D721Med (cell line): ENCODE results near the gene SARM1.

ENCODE experiments used
- DNase-seq: peaks from one replicate; pipeline ENCODE4 v3.0.0; 2011; ENCODE audit warnings: low spot score; ENCODE audit not compliant: insufficient read length
- FAIRE-seq: peaks from 2 replicates; lab custom pipeline; 2011; peaks lifted over from hg19 to GRCh38; lab: Jason Lieb, UNC
- TF ChIP-seq, protein P1 (sequence below): IDR thresholded peaks from 2 replicates; pipeline ENCODE4 v1.5.1; 2012; ENCODE audit warnings: mild to moderate bottlenecking, control low read depth; ENCODE audit not compliant: insufficient read depth; ENCODE audit errors: missing control alignments

The SARM1 gene

GRCh38 chr17:28371245-28372202 is at the start of gene SARM1:
TSS of gene SARM1 (plus strand) at chr17:28371694. CDS start at chr17:28372033, 339 bp downstream.
- TF ChIP-seq, protein P1, sequence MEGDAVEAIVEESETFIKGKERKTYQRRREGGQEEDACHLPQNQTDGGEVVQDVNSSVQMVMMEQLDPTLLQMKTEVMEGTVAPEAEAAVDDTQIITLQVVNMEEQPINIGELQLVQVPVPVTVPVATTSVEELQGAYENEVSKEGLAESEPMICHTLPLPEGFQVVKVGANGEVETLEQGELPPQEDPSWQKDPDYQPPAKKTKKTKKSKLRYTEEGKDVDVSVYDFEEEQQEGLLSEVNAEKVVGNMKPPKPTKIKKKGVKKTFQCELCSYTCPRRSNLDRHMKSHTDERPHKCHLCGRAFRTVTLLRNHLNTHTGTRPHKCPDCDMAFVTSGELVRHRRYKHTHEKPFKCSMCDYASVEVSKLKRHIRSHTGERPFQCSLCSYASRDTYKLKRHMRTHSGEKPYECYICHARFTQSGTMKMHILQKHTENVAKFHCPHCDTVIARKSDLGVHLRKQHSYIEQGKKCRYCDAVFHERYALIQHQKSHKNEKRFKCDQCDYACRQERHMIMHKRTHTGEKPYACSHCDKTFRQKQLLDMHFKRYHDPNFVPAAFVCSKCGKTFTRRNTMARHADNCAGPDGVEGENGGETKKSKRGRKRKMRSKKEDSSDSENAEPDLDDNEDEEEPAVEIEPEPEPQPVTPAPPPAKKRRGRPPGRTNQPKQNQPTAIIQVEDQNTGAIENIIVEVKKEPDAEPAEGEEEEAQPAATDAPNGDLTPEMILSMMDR = no peak

GRCh38 chr17:28324267-28324745 is 47.2 kb upstream of the SARM1 start:
- TF ChIP-seq, protein P1 = no peak
- DNase-seq (no peak), FAIRE-seq (no peak)

More at GRCh38 chr17:28371245-28372202, at the start of gene SARM1:
- DNase-seq (peak; percentile 94), FAIRE-seq (no peak)

DNA sequence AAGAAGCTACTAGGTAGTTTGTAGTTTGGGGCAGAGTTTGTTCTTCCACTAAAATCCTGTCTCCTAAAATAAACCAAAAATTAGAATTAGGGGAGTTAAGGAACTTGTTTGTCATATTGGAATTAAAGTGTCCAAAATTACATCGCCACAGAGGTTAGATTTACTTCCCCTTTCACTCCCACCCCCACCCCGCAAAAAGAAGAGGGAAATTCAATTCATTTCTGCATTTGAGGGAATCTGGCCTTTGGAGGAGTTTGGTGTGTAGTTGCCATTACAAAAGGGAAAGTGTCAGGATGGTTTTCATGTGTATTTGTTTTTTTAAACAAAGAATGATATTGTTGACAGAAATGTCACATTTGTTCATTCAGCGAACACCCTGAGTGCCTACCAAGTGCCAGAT is 46.7 kb upstream of the SARM1 start:
- FAIRE-seq (no peak), DNase-seq (no peak)
- TF ChIP-seq, protein P1 = no peak

DNA sequence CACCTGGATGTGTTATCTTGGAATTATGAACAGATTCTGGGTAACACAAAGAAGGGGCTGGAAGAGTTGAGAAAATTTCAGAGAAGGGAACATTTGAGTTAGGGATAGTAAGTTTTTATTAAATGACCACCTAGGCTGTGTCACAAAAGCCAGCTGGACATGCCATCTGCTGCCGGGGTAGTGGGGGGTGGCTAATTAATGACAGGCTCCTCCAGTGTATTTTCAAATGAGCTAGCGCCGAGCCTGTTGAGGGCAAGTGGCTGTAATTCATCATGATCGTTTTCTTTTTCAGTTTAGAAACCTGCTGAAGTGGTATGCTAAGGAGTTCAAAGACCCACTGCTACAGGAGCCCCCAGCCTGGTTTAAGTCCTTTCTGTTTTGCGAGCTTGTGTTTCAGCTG is 46.3 kb upstream of the SARM1 start:
- TF ChIP-seq, protein P1 = no peak
- DNase-seq = no peak
- no peak for FAIRE-seq

- TF ChIP-seq, protein P1 = no peak
- no peak for DNase-seq
- FAIRE-seq = no peak
These were observed 45.4 kb upstream of the SARM1 start for GRCh38 chr17:28326114-28326513.

GRCh38 chr17:28327031-28327607 is 44.4 kb upstream of the SARM1 start:
- TF ChIP-seq, protein P1 = no peak
- DNase-seq (no peak), FAIRE-seq (no peak)
